Bone marrow (tissue), 2 donors: ENCODE data around the gene SMG5.
"Not testable (repeated sequence)": the region's sequence is repeated elsewhere in the genome, so short reads cannot be mapped to it uniquely, and the experiment has no call there.

Experiments
- DNase-seq, 2 donors: peaks; one replicate each; lab custom pipeline; 2025; lab: John Stamatoyannopoulos, UW

The SMG5 gene

GRCh38 chr1:156245451-156246232 lies 37.0 kb downstream of the SMG5 start:
- no peak for DNase-seq

DNA sequence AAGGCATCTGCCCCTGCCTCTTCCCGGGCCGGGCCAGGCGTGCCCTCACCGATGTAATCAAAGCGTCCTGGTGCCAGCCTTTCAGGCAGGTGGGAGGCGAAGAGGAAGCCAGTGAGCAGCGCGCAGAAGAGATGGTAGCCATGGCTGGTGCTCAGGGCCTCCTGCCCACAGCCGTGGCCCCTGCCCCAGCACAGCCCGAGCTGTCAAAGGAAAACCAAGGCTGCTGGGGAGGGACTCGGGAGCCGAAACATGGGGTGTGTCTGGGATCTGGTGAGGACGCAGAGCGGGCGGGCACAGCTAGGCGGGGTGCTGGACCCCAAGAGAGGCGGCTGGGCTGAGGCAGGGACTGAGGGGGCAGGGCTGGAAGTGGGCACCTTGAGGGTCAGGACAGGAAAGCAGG lies 37.9 kb downstream of the SMG5 start:
- DNase-seq = no peak

GRCh38 chr1:156244126-156244525 lies 38.5 kb downstream of the SMG5 start:
- no peak for DNase-seq

GRCh38 chr1:156242738-156243137 lies 39.9 kb downstream of the SMG5 start:
- no peak for DNase-seq

DNA sequence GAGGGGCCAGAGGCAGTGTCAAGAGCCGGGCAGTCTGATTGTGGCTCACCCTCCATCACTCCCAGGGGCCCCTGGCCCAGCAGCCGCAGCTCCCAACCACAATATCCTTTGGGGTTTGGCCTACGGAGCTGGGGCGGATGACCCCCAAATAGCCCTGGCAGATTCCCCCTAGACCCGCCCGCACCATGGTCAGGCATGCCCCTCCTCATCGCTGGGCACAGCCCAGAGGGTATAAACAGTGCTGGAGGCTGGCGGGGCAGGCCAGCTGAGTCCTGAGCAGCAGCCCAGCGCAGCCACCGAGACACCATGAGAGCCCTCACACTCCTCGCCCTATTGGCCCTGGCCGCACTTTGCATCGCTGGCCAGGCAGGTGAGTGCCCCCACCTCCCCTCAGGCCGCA lies 40.7 kb downstream of the SMG5 start, which contains the start of gene BGLAP:
TSS of gene BGLAP (plus strand) at position 259 of the 400 bp plus-strand sequence. CDS start at position 307, 48 bp downstream.
- DNase-seq = no peak

DNA sequence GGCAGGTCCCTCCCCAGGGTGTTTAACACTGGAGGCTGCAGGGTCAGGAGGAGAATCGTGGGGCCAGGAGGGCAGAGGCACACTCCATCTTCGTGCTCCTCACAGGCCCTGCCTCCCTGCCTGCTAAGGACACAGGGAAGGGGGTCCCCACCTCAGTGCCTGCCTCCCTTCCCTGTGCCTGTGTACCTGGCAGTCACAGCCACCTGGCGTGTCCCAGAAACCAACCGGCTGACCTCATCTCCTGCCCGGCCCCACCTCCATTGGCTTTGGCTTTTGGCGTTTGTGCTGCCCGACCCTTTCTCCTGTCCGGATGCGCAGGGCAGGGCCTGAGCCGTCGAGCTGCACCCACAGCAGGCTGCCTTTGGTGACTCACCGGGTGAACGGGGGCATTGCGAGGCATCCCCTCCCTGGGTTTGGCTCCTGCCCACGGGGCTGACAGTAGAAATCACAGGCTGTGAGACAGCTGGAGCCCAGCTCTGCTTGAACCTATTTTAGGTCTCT lies 41.3 kb downstream of the SMG5 start:
- DNase-seq = no peak

DNA sequence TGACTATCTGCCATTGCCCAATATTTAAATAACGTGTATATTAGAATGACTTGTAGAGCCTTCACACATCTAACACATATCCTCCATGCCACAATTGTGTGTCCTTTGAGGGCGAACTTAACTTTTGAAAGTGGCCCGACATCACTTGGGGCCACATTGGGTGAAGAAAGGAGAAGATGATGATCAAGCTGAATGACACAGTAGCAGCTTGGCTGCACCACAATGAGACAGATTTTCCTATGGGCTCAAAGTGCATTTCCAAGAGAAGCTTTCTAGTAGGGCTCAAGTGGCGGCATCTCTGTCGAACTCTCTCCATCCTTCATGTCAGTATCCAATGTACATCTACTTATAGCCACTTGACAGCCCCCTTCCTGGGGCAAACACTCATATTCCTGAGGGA lies 44.4 kb downstream of the SMG5 start:
- DNase-seq = no peak

DNA sequence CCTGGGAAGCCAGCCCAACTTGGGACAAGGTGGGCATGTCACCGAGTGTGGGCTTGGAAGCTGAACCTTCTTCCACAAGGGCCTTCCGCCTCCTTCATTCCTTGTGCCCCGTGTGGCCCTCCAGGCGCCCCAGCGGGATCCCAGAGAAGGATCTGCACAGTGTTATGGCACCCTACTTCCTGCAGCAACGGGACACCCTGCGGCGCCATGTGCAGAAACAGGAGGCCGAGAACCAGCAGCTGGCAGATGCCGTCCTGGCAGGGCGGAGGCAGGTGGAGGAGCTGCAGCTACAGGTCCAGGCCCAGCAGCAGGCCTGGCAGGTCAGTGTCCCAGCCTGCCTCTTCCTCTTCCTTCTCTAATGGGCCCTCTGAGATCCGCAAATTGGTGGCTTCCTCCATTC lies 46.5 kb downstream of the SMG5 start:
- DNase-seq = no peak

DNA sequence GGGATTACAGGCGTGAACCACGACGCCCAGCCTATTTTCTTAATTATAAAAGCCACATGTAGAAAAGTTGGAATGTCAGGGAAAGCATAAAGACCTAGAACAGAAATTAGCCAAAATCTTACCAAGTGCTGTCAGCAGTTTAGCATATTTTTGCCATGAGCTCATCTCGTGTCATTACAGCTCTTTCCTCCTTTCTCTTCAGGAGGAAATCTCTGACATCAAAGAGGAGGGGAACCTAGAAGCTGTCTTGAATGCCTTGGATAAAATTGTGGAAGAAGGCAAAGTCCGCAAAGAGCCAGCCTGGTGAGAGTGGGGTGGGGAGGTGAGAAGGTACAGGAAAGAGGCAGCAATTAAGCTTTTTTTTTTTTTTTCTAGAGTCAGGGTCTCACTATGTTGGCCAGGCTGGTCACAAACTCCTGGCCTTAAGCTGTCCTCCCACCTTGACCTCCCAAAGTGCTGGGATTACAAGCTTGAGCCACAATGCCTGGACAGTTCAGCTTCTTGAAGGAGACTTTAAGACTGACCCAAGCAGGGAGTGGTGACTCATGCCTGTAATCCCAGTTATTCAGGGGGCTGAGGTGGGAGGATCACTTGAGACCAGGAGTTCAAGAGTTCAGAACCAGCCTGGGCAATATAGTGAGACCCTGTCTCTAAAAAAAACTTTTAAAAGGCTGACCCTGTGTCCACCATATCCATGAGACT lies 49.0 kb downstream of the SMG5 start:
- DNase-seq = no peak

GRCh38 chr1:156232201-156232894 lies 50.3 kb downstream of the SMG5 start:
- no peak for DNase-seq

DNA sequence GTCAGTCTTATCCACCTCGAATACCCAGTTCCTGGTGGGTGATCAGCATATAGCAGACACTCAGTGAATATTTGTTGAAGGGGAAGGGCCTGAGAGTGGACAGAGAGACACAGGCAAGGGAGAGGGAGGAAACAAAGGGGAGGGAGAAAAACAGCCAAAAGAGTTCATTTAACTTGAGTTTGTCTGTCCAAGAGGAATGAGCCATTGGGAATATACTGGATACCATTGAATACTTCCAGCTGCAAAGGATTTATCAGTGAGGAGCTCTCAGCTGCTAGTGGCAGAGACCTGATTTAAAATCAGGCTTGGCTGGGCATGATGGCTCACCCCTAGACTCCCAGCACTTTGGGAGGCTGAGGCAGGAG lies 52.2 kb downstream of the SMG5 start:
- no peak for DNase-seq

GRCh38 chr1:156229809-156230472 lies 52.7 kb downstream of the SMG5 start:
- DNase-seq = no peak

- DNase-seq = no peak
Observed at GRCh38 chr1:156228501-156228900, 54.1 kb downstream of the SMG5 start.

- no peak for DNase-seq
Observed at GRCh38 chr1:156226782-156227181, 55.8 kb downstream of the SMG5 start.

GRCh38 chr1:156226116-156226538 lies 56.5 kb downstream of the SMG5 start:
- DNase-seq = no peak

DNA sequence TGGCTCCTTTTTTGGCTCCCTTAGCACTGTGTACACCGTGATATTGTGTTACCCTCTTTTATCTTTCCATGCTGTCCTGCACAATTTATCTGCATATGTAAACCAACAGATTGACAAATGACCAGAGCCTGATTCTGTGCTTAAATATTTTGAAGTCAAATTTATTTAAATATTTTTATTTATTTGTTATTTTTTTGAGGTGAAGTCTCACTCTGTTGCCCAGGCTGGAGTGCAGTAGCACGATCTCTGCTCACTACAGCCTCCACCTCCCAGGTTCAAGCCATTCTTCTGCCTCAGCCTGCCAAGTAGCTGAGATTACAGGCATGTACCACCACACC lies 57.0 kb downstream of the SMG5 start:
- DNase-seq = no peak

- DNase-seq = no peak
Observed at GRCh38 chr1:156221986-156222692, 60.5 kb downstream of the SMG5 start.

- DNase-seq = no peak
Observed at GRCh38 chr1:156220226-156220625, 62.4 kb downstream of the SMG5 start.

GRCh38 chr1:156217871-156218270 lies 64.8 kb downstream of the SMG5 start:
- peak in 1 of 2 donors; percentile 63 for DNase-seq

DNA sequence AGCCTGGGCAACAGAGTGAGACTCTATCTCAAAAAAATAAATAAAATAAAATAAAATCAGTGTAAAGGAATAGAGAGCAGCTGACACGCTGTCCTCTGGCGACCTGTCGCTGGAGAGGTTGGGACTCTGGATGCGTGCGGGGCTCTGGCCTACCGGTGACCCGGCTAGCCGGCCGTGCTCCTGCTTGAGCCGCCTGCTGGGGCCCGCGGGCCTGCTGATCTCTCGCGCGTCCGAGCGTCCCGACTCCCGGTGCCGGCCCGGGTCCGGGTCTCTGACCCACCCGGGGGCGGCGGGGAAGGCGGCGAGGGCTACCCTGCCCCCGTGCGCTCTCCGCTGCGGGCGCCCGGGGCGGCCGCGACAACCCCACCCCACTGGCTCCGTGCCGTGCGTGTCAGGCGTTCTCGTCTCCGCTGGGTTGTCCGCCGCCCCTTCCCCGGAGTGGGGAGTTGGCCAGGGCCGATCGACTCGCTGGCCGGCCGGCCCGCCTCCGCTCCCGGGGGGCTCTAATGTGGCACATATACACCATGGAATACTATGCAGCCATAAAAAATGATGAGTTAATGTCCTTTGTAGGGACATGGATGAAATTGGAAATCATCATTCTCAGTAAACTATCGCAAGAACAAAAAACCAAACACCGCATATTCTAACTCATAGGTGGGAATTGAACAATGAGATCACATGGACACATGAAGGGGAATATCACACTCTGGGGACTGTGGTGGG lies 66.1 kb downstream of the SMG5 start:
- not testable (repeated sequence) for DNase-seq
